H1 (cell line): ENCODE measurements around the gene REM1.
"Not testable (repeated sequence)": the region's sequence is repeated elsewhere in the genome, so short reads cannot be mapped to it uniquely, and the experiment has no call there.

Experiments used
- CTCF ChIP-seq, 3 experiments: IDR thresholded peaks; 1 replicate in 2 of 3; 2 replicates in 1 of 3; pipeline versions ENCODE4 v1.5.1 to v1.6.1; 2011; ENCODE audit warnings: low read length in 3 of 3, mild to moderate bottlenecking in 3 of 3, inconsistent platforms in 2 of 3, low read depth in 1 of 3, moderate library complexity in 1 of 3; ENCODE audit not compliant: insufficient read depth in 1 of 3; ENCODE audit errors: control extremely low read depth in 1 of 3
- POLR2A ChIP-seq, 2 experiments: IDR thresholded peaks; 1 replicate in 1 of 2; 2 replicates in 1 of 2; pipeline ENCODE4 v1.6.1; 2011; ENCODE audit warnings: low read depth in 2 of 2, low read length in 2 of 2, mild to moderate bottlenecking in 2 of 2; ENCODE audit errors: control extremely low read depth in 1 of 2
- SUZ12 ChIP-seq: fragments of 200-600 bp; sonication (generic); IDR thresholded peaks from 2 replicates; pipeline ENCODE4 v1.6.1; 2012; ENCODE audit warnings: mild to moderate bottlenecking, inconsistent platforms, low read length, moderate library complexity, mixed read lengths
- YY1 ChIP-seq: IDR thresholded peaks from 2 replicates; pipeline ENCODE4 v1.6.1; 2011; ENCODE audit warnings: low read depth, mild to moderate bottlenecking, low read length

- TF ChIP-seq YY1; SUZ12; CTCF (IDR thresholded peaks at IDR 0.05; ENCODE audit: control extremely low read depth in 1 of 3, insufficient read depth in 1 of 3, low read depth in 1 of 3, low read length in 3 of 3); POLR2A (IDR thresholded peaks at IDR 0.05; ENCODE audit: control extremely low read depth in 1 of 2, low read depth in 2 of 2, low read length in 2 of 2): not testable (repeated sequence)
These were observed 46.2 kb downstream of the REM1 start for GRCh38 chr20:31521267-31521666.
